Right atrium auricular region (tissue), 2 donors: ENCODE results near the gene SCYL1. TPM values are rescaled to one million over a fixed set of nuclear protein-coding genes. Genes with fewer than 3 reads are reported as not detected.

ENCODE experiments used
- DNase-seq: peaks from one replicate; pipeline ENCODE4 v3.0.0-alpha.2; 2019; ENCODE audit warnings: low spot score
- H3K27ac ChIP-seq, 2 donors: fragments of 200-600 bp; sonication (generic); 1 replicate in 1 of 2; 2 replicates in 1 of 2; pipeline ENCODE4 v1.5.1; 2016 to 2019
- H3K27me3 ChIP-seq, 2 donors: fragments of 200-600 bp; sonication (generic); one replicate each; pipeline versions ENCODE4 v1.5.1 to v1.6.0; 2017 to 2019
- H3K36me3 ChIP-seq: fragments of 200-600 bp; sonication (generic); one replicate; pipeline ENCODE4 v1.5.1; 2016
- H3K4me1 ChIP-seq, 2 donors: fragments of 200-600 bp; sonication (generic); one replicate each; pipeline versions ENCODE4 v1.5.1 to v1.6.0; 2017 to 2019
- H3K4me3 ChIP-seq, 2 donors: fragments of 200-600 bp; sonication (generic); 1 replicate in 1 of 2; 2 replicates in 1 of 2; pipeline ENCODE4 v1.5.1; 2017 to 2019; ENCODE audit warnings: mild to moderate bottlenecking in 1 of 2, moderate library complexity in 1 of 2
- H3K9me3 ChIP-seq, 2 donors: fragments of 200-600 bp; sonication (generic); one replicate each; pipeline ENCODE4 v1.5.1; 2019
- CTCF ChIP-seq, 2 donors: fragments of 200-600 bp; sonication (generic); IDR thresholded peaks; one replicate each; pipeline ENCODE4 v1.5.1; 2019; ENCODE audit warnings: antibody characterized with exemption in 2 of 2
- total RNA-seq, 2 donors: library from RNA; depleted of rRNA; stranded (reverse); fragments of >200 nt; gene quantifications; one replicate each; pipeline ENCODE4 v1.1.0, GENCODE V29; 2016

SCYL1 gene
- total RNA-seq, 2 donors from 2014 or later, result 71.8 to 89.7 TPM

- no peak for TF ChIP-seq CTCF (IDR thresholded peaks at IDR 0.05)
- Histone ChIP-seq H3K4me1 (peaks cover 0 to 48% of the 10 kb centered on the region in 2 donors), H3K27me3 (no peaks in the 10 kb centered on the region), H3K27ac (no peak overlapping the region), H3K9me3 (no peaks in the 10 kb centered on the region), H3K36me3 (peaks cover 14% of the 10 kb centered on the region), H3K4me3 (no peak overlapping the region)
- no peak for DNase-seq
These were observed 29.4 kb downstream of the SCYL1 start for GRCh38 chr11:65554057-65554818.

DNA sequence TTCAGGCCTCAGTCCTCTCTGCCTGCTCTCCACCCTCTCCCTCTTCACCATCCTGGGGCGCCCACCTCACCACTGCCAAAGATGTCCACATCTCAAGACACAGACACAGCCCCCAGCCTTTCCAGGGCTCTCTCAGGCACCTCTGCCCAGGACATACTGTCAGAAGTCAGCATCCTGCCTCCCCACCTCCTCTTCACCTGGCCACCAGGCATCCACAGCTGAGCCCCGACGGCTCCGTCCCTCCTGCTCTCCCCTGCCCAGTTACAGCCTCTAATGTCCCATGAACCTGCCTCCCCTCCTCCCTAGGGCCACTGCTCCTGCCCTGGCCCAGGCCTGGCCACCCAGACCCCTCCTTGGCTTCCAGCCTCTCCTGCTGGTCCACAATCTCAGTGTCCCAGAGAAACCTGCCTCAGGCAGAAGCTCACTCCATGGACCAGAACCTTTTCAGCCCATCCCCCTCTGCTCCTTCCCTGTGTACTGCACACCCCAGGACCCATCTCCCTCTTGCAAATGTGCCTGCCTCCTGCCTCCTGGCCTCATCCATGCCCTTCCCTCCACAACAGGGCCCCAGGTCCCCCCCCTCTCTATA is 30.1 kb downstream of the SCYL1 start:
- H3K36me3 ChIP-seq, result peaks cover 14% of the 10 kb centered on the region
- no peaks in the 10 kb centered on the region for H3K27me3 ChIP-seq
- H3K27ac ChIP-seq, result peak overlapping the region; percentile 98
- H3K9me3 ChIP-seq, result no peaks in the 10 kb centered on the region
- peaks cover 0 to 55% of the 10 kb centered on the region in 2 donors for H3K4me1 ChIP-seq
- no peak for DNase-seq
- no peak for TF ChIP-seq CTCF (IDR thresholded peaks at IDR 0.05)
- no peak overlapping the region for H3K4me3 ChIP-seq

DNA sequence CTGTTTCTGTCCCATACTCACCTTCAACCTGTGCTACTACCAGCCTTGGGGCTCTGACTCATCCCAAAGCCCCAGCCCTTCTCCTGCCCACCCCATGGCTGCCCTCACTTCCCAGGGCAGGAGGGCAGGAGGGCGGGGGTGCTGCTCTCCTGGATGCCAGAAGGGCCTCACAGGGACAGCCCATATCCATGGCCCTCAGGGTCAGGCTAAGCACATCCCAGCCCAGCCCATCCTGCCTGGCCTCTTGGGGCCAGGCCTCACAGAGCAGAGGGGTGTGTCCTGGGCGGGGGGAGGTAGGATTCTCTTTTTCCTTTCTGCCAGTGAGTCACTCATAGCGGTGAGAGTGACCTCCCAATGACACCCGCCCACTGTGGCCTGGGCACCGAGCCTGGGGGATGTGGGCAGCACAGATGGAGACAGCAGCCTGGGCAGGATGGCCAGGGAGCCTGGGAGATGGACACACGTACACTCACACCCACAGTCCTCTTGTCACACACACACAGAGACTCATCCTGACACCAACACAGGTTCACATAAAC is 30.9 kb downstream of the SCYL1 start:
- H3K36me3 ChIP-seq, result peaks cover 14% of the 10 kb centered on the region
- TF ChIP-seq CTCF (IDR thresholded peaks at IDR 0.05), result no peak
- no peaks in the 10 kb centered on the region for H3K27me3 ChIP-seq
- H3K4me3 ChIP-seq, result no peak overlapping the region
- no peak for DNase-seq
- peak overlapping the region; percentile 98 for H3K27ac ChIP-seq
- H3K9me3 ChIP-seq, result no peaks in the 10 kb centered on the region
- peaks cover 0 to 64% of the 10 kb centered on the region in 2 donors for H3K4me1 ChIP-seq

DNA sequence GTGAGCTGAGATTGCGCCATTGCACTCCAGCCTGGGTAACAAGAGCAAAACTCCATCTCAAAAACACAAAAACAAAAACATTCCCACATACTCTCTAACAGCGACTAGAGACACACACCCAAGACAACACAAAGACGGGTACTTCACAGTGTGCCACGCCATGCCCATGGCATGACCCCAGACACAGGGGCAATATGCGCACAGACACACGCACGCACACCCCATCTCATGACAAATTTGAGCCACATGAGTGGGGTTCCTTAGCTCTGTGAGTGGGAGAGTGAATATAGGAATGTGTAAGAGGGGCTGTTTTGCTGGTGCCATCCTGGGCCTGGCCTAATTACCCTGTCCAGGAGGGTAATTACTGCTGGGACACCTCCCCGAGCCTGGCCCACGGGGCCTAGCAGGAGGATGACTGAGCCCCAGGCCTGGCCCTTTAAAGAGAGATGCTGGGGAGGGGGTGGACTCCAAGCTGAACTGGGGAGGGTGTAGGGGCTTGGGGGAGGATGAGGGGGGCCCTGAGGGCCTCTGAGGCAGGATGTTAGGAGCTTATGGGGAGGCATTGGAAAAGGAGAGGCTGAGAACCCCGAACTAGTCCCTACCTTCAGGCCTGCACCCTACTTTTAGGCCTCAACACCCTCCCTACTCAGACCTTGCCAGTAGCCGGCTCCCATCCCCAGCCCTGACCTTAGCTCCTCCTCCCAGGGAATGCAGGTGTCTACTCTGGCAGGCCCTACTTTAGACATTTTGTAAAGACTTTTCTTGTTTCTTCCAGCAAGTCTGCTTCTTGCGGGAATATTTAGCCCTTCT is 31.8 kb downstream of the SCYL1 start:
- peak overlapping the region; percentile 57 to 70 for H3K4me3 ChIP-seq
- peaks cover 0 to 69% of the 10 kb centered on the region in 2 donors for H3K4me1 ChIP-seq
- H3K36me3 ChIP-seq, result peaks cover 9% of the 10 kb centered on the region
- no peaks in the 10 kb centered on the region for H3K9me3 ChIP-seq
- peak overlapping the region; percentile 98 for H3K27ac ChIP-seq
- DNase-seq, result no peak
- TF ChIP-seq CTCF (IDR thresholded peaks at IDR 0.05), result no peak
- no peaks in the 10 kb centered on the region for H3K27me3 ChIP-seq

- no peak for DNase-seq
- H3K4me3 ChIP-seq, result peak overlapping the region; percentile 57 to 70
- H3K9me3 ChIP-seq, result no peaks in the 10 kb centered on the region
- H3K27ac ChIP-seq, result peak overlapping the region; percentile 98
- no peak for TF ChIP-seq CTCF (IDR thresholded peaks at IDR 0.05)
- peaks cover 8% of the 10 kb centered on the region for H3K36me3 ChIP-seq
- peaks cover 0 to 69% of the 10 kb centered on the region in 2 donors for H3K4me1 ChIP-seq
- H3K27me3 ChIP-seq, result no peaks in the 10 kb centered on the region
These were observed 32.6 kb downstream of the SCYL1 start for GRCh38 chr11:65557280-65558001.
